B cell (primary cell): ENCODE results near the gene CFAP74. TPM values are rescaled to one million over a fixed set of nuclear protein-coding genes. Genes with fewer than 3 reads are reported as not detected.
A peak's percentile ranks its signal among the peaks of the same experiment; 100 is the strongest.

Experiments used
- ATAC-seq: fragments of 200-7000 bp; cut with Tn5 transposase; one replicate; pipeline ENCODE4 v1.10.0; 2021; ENCODE audit warnings: low read depth, mild to moderate bottlenecking, moderate number of reproducible peaks, moderate library complexity
- CTCF ChIA-PET: fragments of 350-600 bp; sonication (Branson Sonifier 250); formaldehyde crosslinking; loops from one replicate; lab custom pipeline; 2021; ENCODE audit warnings: antibody characterized with exemption, inconsistent platforms; lab: Charles Lee
- POLR2A ChIA-PET: fragments of 350-600 bp; sonication (Branson Sonifier 250); formaldehyde crosslinking; loops from one replicate; lab custom pipeline; 2021; ENCODE audit warnings: antibody characterized with exemption; lab: Charles Lee
- DNase-seq: peaks from one replicate; pipeline ENCODE4 v3.0.0; 2013
- H2AFZ ChIP-seq: 2 replicates; pipeline ENCODE4 v1.6.1; 2012; ENCODE audit warnings: mild to moderate bottlenecking, low read depth, low read length; ENCODE audit not compliant: insufficient read depth, poor library complexity, severe bottlenecking
- H3K27ac ChIP-seq, 2 donors: 1 replicate in 1 of 2; 2 replicates in 1 of 2; pipeline ENCODE4 v1.5.1; 2012 to 2013; ENCODE audit warnings: low read length in 2 of 2, mild to moderate bottlenecking in 2 of 2, moderate library complexity in 1 of 2
- H3K27me3 ChIP-seq, 4 experiments: fragments of 200-600 bp in 1 of 4; sonication (generic) in 1 of 4; replicated peaks in 1 of 4; 1 replicate in 2 of 4; 2 replicates in 2 of 4; pipeline versions ENCODE4 v1.6.1 to v1.7.0; 2013 to 2016; ENCODE audit warnings: low read length in 3 of 4, mild to moderate bottlenecking in 2 of 4, mixed read lengths in 1 of 4, moderate library complexity in 1 of 4; ENCODE audit not compliant: insufficient read depth in 4 of 4, control insufficient read depth in 3 of 4; ENCODE audit errors: control extremely low read depth in 1 of 4
- H3K36me3 ChIP-seq, 2 experiments: replicated peaks in 1 of 2; 1 replicate in 1 of 2; 2 replicates in 1 of 2; pipeline versions ENCODE4 v1.6.1 to v1.7.1; 2013; ENCODE audit warnings: low read length in 1 of 2; ENCODE audit not compliant: insufficient read depth in 2 of 2, control insufficient read depth in 1 of 2; ENCODE audit errors: control extremely low read depth in 1 of 2, extremely low read depth in 1 of 2
- H3K4me1 ChIP-seq, 2 donors: fragments of 200-600 bp in 1 of 2; sonication (generic) in 1 of 2; 1 replicate in 1 of 2; 2 replicates in 1 of 2; pipeline versions ENCODE4 v1.5.1 to v1.6.1; 2013 to 2017; ENCODE audit warnings: low read length in 2 of 2; ENCODE audit not compliant: control insufficient read depth in 2 of 2, insufficient read depth in 2 of 2
- H3K4me2 ChIP-seq: replicated peaks from 2 replicates; pipeline ENCODE3; 2012; ENCODE audit warnings: mild to moderate bottlenecking, low read depth, low read length; ENCODE audit not compliant: poor library complexity, severe bottlenecking
- H3K4me3 ChIP-seq, 5 experiments: fragments of 200-600 bp in 1 of 5; sonication (generic) in 1 of 5; 1 replicate in 3 of 5; 2 replicates in 2 of 5; pipeline versions ENCODE4 v1.5.1 to v1.7.0; 2011 to 2016; ENCODE audit warnings: low read length in 4 of 5, mild to moderate bottlenecking in 4 of 5, low read depth in 2 of 5, control low read depth in 1 of 5, moderate library complexity in 1 of 5; ENCODE audit not compliant: insufficient read depth in 1 of 5; ENCODE audit errors: control extremely low read depth in 1 of 5, extremely low read depth in 1 of 5
- H3K79me2 ChIP-seq: fragments of 200-600 bp; sonication (generic); one replicate; pipeline ENCODE4 v1.6.0; 2016; ENCODE audit warnings: low read length; ENCODE audit not compliant: control insufficient read depth, insufficient read depth
- H3K9ac ChIP-seq: fragments of 200-600 bp; sonication (generic); 2 replicates; pipeline ENCODE4 v1.6.1; 2017; ENCODE audit warnings: mild to moderate bottlenecking, low read length, moderate library complexity
- H3K9me3 ChIP-seq, 3 donors: one replicate each; pipeline versions ENCODE4 v1.6.1 to v1.7.1; 2013; ENCODE audit warnings: low read length in 2 of 3; ENCODE audit not compliant: control insufficient read depth in 2 of 3, insufficient read depth in 1 of 3; ENCODE audit errors: control extremely low read depth in 1 of 3
- H4K20me1 ChIP-seq: 2 replicates; pipeline ENCODE4 v1.6.0; 2012; ENCODE audit warnings: mild to moderate bottlenecking, low read length; ENCODE audit not compliant: insufficient read depth, control insufficient read depth, poor library complexity, severe bottlenecking
- H3K27ac Mint-ChIP-seq: one replicate; pipeline ENCODE4 v1.8.0; 2021; ENCODE audit warnings: mixed read lengths
- H3K27me3 Mint-ChIP-seq: one replicate; pipeline ENCODE4 v1.8.0; 2021; ENCODE audit warnings: mixed read lengths
- H3K4me1 Mint-ChIP-seq: one replicate; pipeline ENCODE4 v1.8.0; 2021; ENCODE audit warnings: mixed read lengths
- H3K4me3 Mint-ChIP-seq: one replicate; pipeline ENCODE4 v1.8.0; 2021; ENCODE audit warnings: mixed read lengths
- H3K9me3 Mint-ChIP-seq: one replicate; pipeline ENCODE4 v1.8.0; 2022; ENCODE audit warnings: mixed read lengths; ENCODE audit not compliant: insufficient read depth
- EZH2 ChIP-seq: IDR thresholded peaks from 2 replicates; pipeline ENCODE4 v1.6.1; 2012; ENCODE audit warnings: borderline replicate concordance, low read depth, mild to moderate bottlenecking, moderate library complexity, low read length; ENCODE audit not compliant: insufficient read depth, poor library complexity, severe bottlenecking
- WGBS: methylation state at CpG from one replicate; pipeline ENCODE4 v1.1.5; 2013; ENCODE audit warnings: missing lambda C conversion rate; ENCODE audit not compliant: insufficient coverage; 5-methylcytosine and 5-hydroxymethylcytosine counted together
- intact Hi-C: fragments of 100-400 bp; cut with micrococcal nuclease; formaldehyde crosslinking; loops from one replicate; pipeline ENCODE4 v1.10.0; 2022
- polyA plus RNA-seq: library from polyadenylated mRNA; depleted of rRNA; stranded (reverse); fragments of >200 nt; gene quantifications from 2 replicates; pipeline ENCODE4 v1.2.3, GENCODE V29; 2012
- total RNA-seq, 2 donors: library from RNA; stranded (reverse); fragments of 120-200 nt in 1 of 2; gene quantifications; 1 replicate in 1 of 2; 2 replicates in 1 of 2; pipeline versions ENCODE4 v1.2.3 to v1.2.4, GENCODE V29; 2013 to 2022
- TF ChIP-seq, protein P1 (sequence below): fragments of 200-600 bp; IDR thresholded peaks from one replicate; pipeline ENCODE4 v1.8.0; 2022; ENCODE audit warnings: antibody characterized with exemption, mild to moderate bottlenecking

CFAP74 gene
- total and polyA plus RNA-seq, 2 donors (not counting 1 experiment from before 2014, with no cell fraction given), result not detected

DNA sequence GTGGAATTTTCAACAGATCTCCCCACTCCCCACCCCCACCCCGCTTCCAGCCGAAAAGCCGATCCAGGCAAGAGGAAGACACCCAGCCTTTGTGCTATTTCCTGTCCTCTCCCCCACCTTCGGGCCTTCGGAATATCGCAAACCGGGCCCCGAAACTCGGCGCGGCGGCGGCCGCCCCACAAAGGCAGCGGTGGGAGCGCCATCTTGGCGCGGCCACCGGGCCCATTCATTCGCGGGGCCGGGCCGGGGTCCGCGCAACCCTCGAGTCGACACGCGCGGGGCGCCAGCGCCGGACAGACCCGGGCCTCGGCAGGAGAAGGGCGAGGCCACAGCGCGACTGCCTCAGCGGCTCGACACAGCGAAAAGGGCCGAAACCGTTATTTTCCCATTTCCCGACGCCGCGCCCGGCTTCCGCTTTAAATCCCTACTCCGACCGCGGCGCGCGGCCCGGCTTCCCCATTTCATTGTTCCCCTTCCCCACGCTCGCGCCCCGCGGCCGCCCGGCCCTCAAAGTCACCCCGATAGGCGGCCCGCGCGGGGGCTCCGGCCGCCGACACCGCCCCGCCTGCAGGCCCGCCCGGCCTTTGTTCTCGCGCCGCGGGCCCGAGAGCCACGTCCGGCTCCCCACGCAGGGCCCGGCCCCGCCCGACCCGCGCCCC is 113.6 kb downstream of the CFAP74 start:
- peaks cover 52% of the 10 kb centered on the region for H4K20me1 ChIP-seq
- CTCF ChIA-PET, result no interaction called here

More for the DNA sequence above, 113.6 kb downstream of the CFAP74 start:
- Histone ChIP-seq H3K27ac (peak overlapping the region; percentile 59 to 86), H3K27me3 (no peaks in the 10 kb centered on the region), H3K4me1 (peaks cover 46 to 67% of the 10 kb centered on the region in 2 donors), H3K9me3 (no peaks in the 10 kb centered on the region), H3K36me3 (no peaks in the 10 kb centered on the region), H3K4me3 (peak overlapping the region; percentile 63 to 84 (median 78)), H3K79me2 (peaks cover 52% of the 10 kb centered on the region), H3K9ac (peak overlapping the region; percentile 72), H3K4me2 (peak overlapping the region; percentile 90), H2AFZ (no peak overlapping the region)
- Mint-ChIP-seq H3K4me3 (peak overlapping the region; percentile 85), H3K27me3 (no peaks in the 10 kb centered on the region), H3K9me3 (no peaks in the 10 kb centered on the region), H3K27ac (peak overlapping the region; percentile 89), H3K4me1 (peaks cover 54% of the 10 kb centered on the region)
- DNase-seq (peak; percentile 83), ATAC-seq (peak; percentile 29)
- intact Hi-C loops, result loop anchor here (2.0 to 5.0 kb wide), 2 partner anchors 25 to 48 kb away; no protein-coding TSS in a partner anchor
- under 1% methylated on average over 87 of the region's 88 CpGs for WGBS
- POLR2A ChIA-PET, result interaction anchor here (1.2 kb wide), 1 partner anchor 20 kb away, joined by 5 read pairs; no protein-coding TSS in a partner anchor
- no peak for TF ChIP-seq EZH2
- TF ChIP-seq, protein P1, sequence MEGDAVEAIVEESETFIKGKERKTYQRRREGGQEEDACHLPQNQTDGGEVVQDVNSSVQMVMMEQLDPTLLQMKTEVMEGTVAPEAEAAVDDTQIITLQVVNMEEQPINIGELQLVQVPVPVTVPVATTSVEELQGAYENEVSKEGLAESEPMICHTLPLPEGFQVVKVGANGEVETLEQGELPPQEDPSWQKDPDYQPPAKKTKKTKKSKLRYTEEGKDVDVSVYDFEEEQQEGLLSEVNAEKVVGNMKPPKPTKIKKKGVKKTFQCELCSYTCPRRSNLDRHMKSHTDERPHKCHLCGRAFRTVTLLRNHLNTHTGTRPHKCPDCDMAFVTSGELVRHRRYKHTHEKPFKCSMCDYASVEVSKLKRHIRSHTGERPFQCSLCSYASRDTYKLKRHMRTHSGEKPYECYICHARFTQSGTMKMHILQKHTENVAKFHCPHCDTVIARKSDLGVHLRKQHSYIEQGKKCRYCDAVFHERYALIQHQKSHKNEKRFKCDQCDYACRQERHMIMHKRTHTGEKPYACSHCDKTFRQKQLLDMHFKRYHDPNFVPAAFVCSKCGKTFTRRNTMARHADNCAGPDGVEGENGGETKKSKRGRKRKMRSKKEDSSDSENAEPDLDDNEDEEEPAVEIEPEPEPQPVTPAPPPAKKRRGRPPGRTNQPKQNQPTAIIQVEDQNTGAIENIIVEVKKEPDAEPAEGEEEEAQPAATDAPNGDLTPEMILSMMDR, result no peak
